Right lobe of liver (tissue), 6 donors: ENCODE data around the gene APOB. TPM values are rescaled to one million over a fixed set of nuclear protein-coding genes. Genes with fewer than 3 reads are reported as not detected.

Experiments used
- ATAC-seq, 4 donors: fragments of 200-7000 bp; cut with Tn5 transposase; one replicate each; pipeline ENCODE4 v1.9.1; 2020; ENCODE audit warnings: mild to moderate bottlenecking in 4 of 4, moderate library complexity in 4 of 4
- DNase-seq, 3 donors: peaks; one replicate each; pipeline ENCODE4 v3.0.0-alpha.2; 2020
- H3K27ac ChIP-seq, 3 donors: fragments of 200-600 bp; one replicate each; pipeline ENCODE4 v1.8.0; 2022
- H3K27me3 ChIP-seq, 2 donors: fragments of 200-600 bp; one replicate each; pipeline ENCODE4 v1.8.0; 2022
- H3K36me3 ChIP-seq, 4 donors: fragments of 200-600 bp; sonication (generic) in 1 of 4; one replicate each; pipeline versions ENCODE4 v1.5.1 to v1.8.0; 2017 to 2022; ENCODE audit warnings: control low read depth in 1 of 4
- H3K4me1 ChIP-seq, 4 donors: fragments of 200-600 bp; sonication (generic) in 1 of 4; one replicate each; pipeline versions ENCODE4 v1.5.1 to v1.8.0; 2017 to 2022; ENCODE audit warnings: control low read depth in 1 of 4
- H3K4me3 ChIP-seq, 3 donors: fragments of 200-600 bp; one replicate each; pipeline ENCODE4 v1.8.0; 2022
- H3K9me3 ChIP-seq, 4 donors: fragments of 200-600 bp; sonication (generic) in 1 of 4; one replicate each; pipeline versions ENCODE4 v1.5.1 to v1.8.0; 2017 to 2022; ENCODE audit warnings: control low read depth in 1 of 4
- POLR2A ChIP-seq: fragments of 450-650 bp; IDR thresholded peaks from one replicate; pipeline ENCODE4 v1.6.1; 2017; ENCODE audit warnings: antibody characterized with exemption, mild to moderate bottlenecking
- WGBS: methylation state at CpG from one replicate; pipeline ENCODE4 v1.1.6; 2018; ENCODE audit warnings: low coverage, low lambda C conversion rate; ENCODE audit not compliant: insufficient coverage; ENCODE audit errors: missing lambda C conversion rate; 5-methylcytosine and 5-hydroxymethylcytosine counted together
- intact Hi-C, 2 donors: fragments of 100-400 bp; cut with DNase I; formaldehyde crosslinking; loops; one replicate each; pipeline versions ENCODE4 v1.11.2 to v1.14.1; 2022
- total RNA-seq, 6 experiments: library from RNA; depleted of rRNA in 2 of 6; stranded (reverse); fragments of >200 nt in 2 of 6; fragmentation: NEBNext Ultra II Directional in 3 of 6; extraction: Animal tissue kit (Norgen Biotek cat#: 25700) in 3 of 6; gene quantifications; one replicate each; pipeline versions ENCODE4 v1.1.0 to v1.2.4, GENCODE V29; 2016 to 2023
- TF ChIP-seq, protein P1 (sequence below), 4 donors: fragments of 200-600 bp in 3 of 4; fragments of 450-650 bp in 1 of 4; IDR thresholded peaks; one replicate each; pipeline versions ENCODE4 v1.5.1 to v1.8.0; 2016 to 2022; ENCODE audit warnings: antibody characterized with exemption in 4 of 4, mild to moderate bottlenecking in 2 of 4
- donor health status: DM: no; HTN: yes; CAD: no.
- donor health status: DM: no; HTN: no; CAD: no.
- donor health status: DM: no; HTN: no; CAD: no.
- donor health status: DM: no; HTN: yes; CAD: no.
- donor health status: DM: no; HTN: yes; CAD: no.

The APOB gene
- total RNA-seq, 6 experiments from 2014 or later: 2,615 to 3,271 (median 2,774) TPM

DNA sequence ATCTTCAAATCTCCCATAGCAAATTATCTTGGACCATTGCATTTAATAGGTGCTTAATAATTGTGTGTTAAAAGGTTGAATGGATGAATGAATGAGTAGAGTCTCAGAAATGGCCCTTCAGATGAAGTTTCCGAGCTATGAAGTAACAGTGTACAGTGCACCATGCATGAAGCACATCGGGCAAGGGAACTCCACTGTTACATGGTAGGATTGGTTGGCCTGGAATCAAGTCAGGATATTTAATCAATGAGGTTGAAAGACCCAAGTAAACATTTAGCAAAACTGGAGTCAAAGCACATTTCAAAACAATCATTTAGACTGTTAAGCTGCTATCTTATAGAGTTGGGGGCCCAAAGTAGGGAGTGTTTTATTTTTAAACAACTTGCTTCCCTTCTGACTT, 80.0 kb downstream of the APOB start:
- Histone ChIP-seq H3K4me3 (no peak overlapping the region), H3K27me3 (no peaks in the 10 kb centered on the region), H3K27ac (no peak overlapping the region), H3K9me3 (no peaks in the 10 kb centered on the region), H3K36me3 (no peaks in the 10 kb centered on the region), H3K4me1 (peaks cover 0 to 3% (median 0%) of the 10 kb centered on the region in 4 donors)
- TF ChIP-seq, protein P1, sequence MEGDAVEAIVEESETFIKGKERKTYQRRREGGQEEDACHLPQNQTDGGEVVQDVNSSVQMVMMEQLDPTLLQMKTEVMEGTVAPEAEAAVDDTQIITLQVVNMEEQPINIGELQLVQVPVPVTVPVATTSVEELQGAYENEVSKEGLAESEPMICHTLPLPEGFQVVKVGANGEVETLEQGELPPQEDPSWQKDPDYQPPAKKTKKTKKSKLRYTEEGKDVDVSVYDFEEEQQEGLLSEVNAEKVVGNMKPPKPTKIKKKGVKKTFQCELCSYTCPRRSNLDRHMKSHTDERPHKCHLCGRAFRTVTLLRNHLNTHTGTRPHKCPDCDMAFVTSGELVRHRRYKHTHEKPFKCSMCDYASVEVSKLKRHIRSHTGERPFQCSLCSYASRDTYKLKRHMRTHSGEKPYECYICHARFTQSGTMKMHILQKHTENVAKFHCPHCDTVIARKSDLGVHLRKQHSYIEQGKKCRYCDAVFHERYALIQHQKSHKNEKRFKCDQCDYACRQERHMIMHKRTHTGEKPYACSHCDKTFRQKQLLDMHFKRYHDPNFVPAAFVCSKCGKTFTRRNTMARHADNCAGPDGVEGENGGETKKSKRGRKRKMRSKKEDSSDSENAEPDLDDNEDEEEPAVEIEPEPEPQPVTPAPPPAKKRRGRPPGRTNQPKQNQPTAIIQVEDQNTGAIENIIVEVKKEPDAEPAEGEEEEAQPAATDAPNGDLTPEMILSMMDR (IDR thresholded peaks at IDR 0.05): no peak
- TF ChIP-seq POLR2A: no peak
- 22% methylated on average over 2 of the region's 2 CpGs for WGBS
- intact Hi-C loops: loop anchor here (10.0 kb wide), 2 partner anchors 179 to 299 kb away; partner anchors contain the start of gene GDF7 (in 1 of the 2)
- ATAC-seq (peak; percentile 53 to 65 (median 59)), DNase-seq (no peak)

DNA sequence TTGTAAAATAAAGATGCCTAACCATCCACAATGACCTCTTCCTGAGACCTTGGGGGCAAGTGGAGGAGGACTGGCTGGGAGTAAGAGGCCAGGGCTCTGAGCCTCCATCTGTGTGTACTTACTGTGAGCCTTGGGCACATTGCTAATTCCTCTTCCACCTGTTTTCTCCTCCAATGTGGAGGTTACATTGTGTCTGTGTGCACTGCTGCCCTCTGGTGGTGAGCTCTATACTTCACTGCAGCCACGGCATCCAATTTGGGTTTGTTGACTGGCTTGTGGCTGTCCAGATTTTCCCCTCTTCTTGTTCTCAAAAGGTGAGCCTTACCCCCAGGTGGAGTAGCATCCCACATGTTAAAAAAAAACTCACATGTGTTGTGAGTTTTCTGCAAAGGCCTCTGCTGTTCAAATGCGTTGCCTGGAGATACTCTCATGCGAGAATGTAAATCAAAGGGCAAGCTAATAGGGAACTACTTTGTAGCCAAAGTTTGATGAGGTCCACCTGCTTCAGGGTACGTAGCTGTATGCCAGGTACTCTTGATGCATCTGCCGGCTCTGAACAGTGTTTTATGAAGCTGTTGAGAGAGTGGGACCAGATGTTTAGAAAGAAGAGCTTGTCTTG, 80.8 kb downstream of the APOB start:
- intact Hi-C loops: loop anchor here (10.0 kb wide), 2 partner anchors 178 to 298 kb away; partner anchors contain the start of gene GDF7 (in 1 of the 2)
- no peak overlapping the region for H3K27ac ChIP-seq
- H3K36me3 ChIP-seq: no peaks in the 10 kb centered on the region
- TF ChIP-seq, protein P1 (IDR thresholded peaks at IDR 0.05): peak; percentile 83 to 91 (median 86)
- TF ChIP-seq POLR2A: no peak
- ATAC-seq: peak; percentile 91 to 97 (median 94)
- H3K27me3 ChIP-seq: no peaks in the 10 kb centered on the region
- WGBS: 11% methylated on average over 4 of the region's 5 CpGs
- H3K4me3 ChIP-seq: no peak overlapping the region
- H3K9me3 ChIP-seq: no peaks in the 10 kb centered on the region
- peaks cover 0 to 3% (median 0%) of the 10 kb centered on the region in 4 donors for H3K4me1 ChIP-seq
- peak; percentile 65 to 76 (median 67) for DNase-seq

DNA sequence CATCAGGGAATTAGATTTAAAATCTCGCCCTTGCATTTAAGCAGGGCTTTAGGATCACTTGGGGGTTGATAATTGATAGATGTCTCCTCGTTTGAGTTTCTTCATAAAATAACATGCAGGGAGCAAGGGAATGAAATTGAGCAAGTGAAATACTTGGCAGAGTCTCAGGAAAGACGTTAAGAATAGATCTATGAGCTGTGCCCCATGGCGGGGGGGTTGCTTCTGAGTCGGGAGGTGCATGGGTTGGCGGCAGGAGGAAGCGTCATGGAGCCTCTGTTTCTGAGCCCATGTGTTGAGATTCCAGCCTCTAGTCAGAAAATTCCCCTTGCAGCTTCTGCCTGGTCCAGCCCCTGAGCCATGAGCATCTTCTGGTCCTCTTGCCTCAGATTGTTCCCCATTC, 82.0 kb downstream of the APOB start:
- 31% methylated on average over 4 of the region's 7 CpGs for WGBS
- TF ChIP-seq, protein P1 (IDR thresholded peaks at IDR 0.05): no peak
- TF ChIP-seq POLR2A: no peak
- Histone ChIP-seq H3K36me3 (no peaks in the 10 kb centered on the region), H3K9me3 (no peaks in the 10 kb centered on the region), H3K4me1 (peaks cover 0 to 3% (median 0%) of the 10 kb centered on the region in 4 donors), H3K27me3 (no peaks in the 10 kb centered on the region), H3K27ac (no peak overlapping the region), H3K4me3 (no peak overlapping the region)
- no peak for ATAC-seq
- intact Hi-C loops: loop anchor here (10.0 kb wide), 2 partner anchors 177 to 297 kb away; partner anchors contain the start of gene GDF7 (in 1 of the 2)
- DNase-seq: no peak

DNA sequence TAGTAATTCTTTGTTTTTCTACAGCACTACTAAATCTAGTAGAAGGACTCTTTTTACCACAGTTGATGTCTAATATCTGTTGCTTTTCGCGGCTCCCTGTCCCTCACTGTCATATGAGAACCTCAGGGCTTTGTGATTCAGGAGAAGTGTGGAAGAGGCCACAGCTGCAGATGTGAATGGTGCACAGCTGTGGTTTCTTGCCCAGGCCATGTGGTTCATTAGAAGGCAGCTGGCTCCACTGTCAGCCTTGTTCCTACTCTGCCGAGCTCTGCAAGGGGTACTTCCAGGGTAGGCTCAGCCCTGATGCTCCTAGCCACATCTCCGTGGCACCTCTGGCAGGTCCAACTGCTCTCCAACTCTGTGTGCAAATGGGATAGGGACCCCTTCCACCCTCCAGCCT, 83.9 kb downstream of the APOB start:
- H3K36me3 ChIP-seq: no peaks in the 10 kb centered on the region
- intact Hi-C loops: loop anchor here (10.0 kb wide), 2 partner anchors 175 to 295 kb away; partner anchors contain the start of gene GDF7 (in 1 of the 2)
- peaks cover 0 to 3% (median 0%) of the 10 kb centered on the region in 4 donors for H3K4me1 ChIP-seq
- H3K27me3 ChIP-seq: no peaks in the 10 kb centered on the region
- DNase-seq (no peak), ATAC-seq (no peak)
- WGBS: 60% methylated on average over 3 of the region's 4 CpGs
- no peak overlapping the region for H3K4me3 ChIP-seq
- H3K9me3 ChIP-seq: no peaks in the 10 kb centered on the region
- no peak for TF ChIP-seq POLR2A
- TF ChIP-seq, protein P1 (IDR thresholded peaks at IDR 0.05): no peak
- no peak overlapping the region for H3K27ac ChIP-seq
